HEK293T (cell line): ENCODE data around the gene ARL6IP1.
"Not testable (repeated sequence)": the region's sequence is repeated elsewhere in the genome, so short reads cannot be mapped to it uniquely, and the experiment has no call there.

ENCODE experiments used
- ARNT ChIP-seq: fragments of 450-650 bp; IDR thresholded peaks from 2 replicates; pipeline ENCODE4 v1.6.1; 2017; ENCODE audit warnings: mild to moderate bottlenecking
- FOXA1 ChIP-seq: fragments of 450-650 bp; IDR thresholded peaks from 2 replicates; pipeline ENCODE4 v1.6.1; 2016; ENCODE audit warnings: mild to moderate bottlenecking
- FOXK2 ChIP-seq: fragments of 450-650 bp; IDR thresholded peaks from 2 replicates; pipeline ENCODE4 v1.6.1; 2016; ENCODE audit warnings: mild to moderate bottlenecking
- FOXM1 ChIP-seq: fragments of 450-650 bp; IDR thresholded peaks from 2 replicates; pipeline ENCODE4 v1.6.1; 2017; ENCODE audit warnings: mild to moderate bottlenecking, borderline replicate concordance
- NFRKB ChIP-seq: fragments of 450-650 bp; IDR thresholded peaks from 2 replicates; pipeline ENCODE4 v1.6.1; 2016; ENCODE audit warnings: mild to moderate bottlenecking, moderate library complexity
- SP1 ChIP-seq: fragments of 450-650 bp; IDR thresholded peaks from 2 replicates; pipeline ENCODE4 v1.6.1; 2017
- TARDBP ChIP-seq: fragments of 450-650 bp; IDR thresholded peaks from 2 replicates; pipeline ENCODE4 v1.6.1; 2016

DNA sequence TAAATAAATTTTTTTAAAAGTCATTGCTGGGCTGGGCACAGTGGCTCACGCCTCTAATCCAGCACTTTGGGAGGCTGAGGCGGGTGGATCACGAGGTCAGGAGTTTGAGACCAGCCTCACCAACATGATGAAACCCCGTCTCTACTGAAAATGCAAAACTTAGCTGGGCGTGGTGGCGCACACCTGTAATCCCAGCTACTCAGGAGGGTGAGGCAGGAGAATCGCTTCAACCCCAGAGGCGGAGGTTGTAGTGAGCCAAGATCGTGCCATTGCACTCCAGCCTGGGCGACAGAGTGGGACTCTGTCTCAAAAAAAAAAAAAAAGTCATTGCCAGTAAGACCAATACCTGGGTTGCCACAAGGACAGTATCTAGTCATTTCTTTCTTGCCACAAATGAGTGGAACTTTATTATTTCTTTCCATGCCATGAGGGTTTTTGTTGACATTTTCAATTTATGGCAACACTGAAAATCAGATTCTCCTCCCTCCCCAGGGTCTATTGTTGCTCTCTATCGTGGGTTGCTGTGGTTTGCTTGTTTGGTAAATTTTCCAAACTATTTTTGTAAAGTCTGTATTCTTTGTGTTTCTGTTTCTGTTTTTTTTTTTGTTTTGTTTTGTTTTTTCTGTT is 30.9 kb downstream of the ARL6IP1 start:
- not testable (repeated sequence) for TF ChIP-seq FOXM1, TARDBP, NFRKB, SP1, FOXK2, ARNT, FOXA1
